HEK293 (cell line): ENCODE results near the gene ZNF768.
A peak's percentile ranks its signal among the peaks of the same experiment; 100 is the strongest.

Experiments used
- CTCF ChIA-PET: fragments of 350-600 bp; formaldehyde crosslinking; extraction: SDS; loops from one replicate; lab custom pipeline; 2021; ENCODE audit warnings: antibody characterized with exemption; lab: Yijun Ruan, JAX
- POLR2A ChIA-PET: fragments of 300-600 bp; formaldehyde crosslinking; extraction: SDS; loops from one replicate; lab custom pipeline; 2020; ENCODE audit warnings: antibody characterized with exemption, inconsistent platforms; lab: Yijun Ruan, JAX
- H3K27ac ChIP-seq: fragments of 200-500 bp; sonication (Bioruptor generic); 2 replicates; pipeline ENCODE4 v1.5.1; 2014; ENCODE audit warnings: low read depth, low read length, control low read depth, inconsistent platforms; ENCODE audit errors: extremely low read depth
- H3K36me3 ChIP-seq, 2 experiments: fragments of 200-500 bp in 1 of 2; sonication (Bioruptor generic) in 1 of 2; 1 replicate in 1 of 2; 2 replicates in 1 of 2; pipeline ENCODE4 v1.5.1; 2014 to 2017; ENCODE audit warnings: inconsistent platforms in 2 of 2, low read length in 2 of 2; ENCODE audit not compliant: control insufficient read depth in 2 of 2, insufficient read depth in 1 of 2
- H3K4me1 ChIP-seq: fragments of 200-500 bp; sonication (Bioruptor generic); 2 replicates; pipeline ENCODE4 v1.5.1; 2014; ENCODE audit warnings: mild to moderate bottlenecking, low read length, inconsistent platforms; ENCODE audit not compliant: control insufficient read depth, insufficient read depth
- H3K4me3 ChIP-seq: 2 replicates; pipeline ENCODE4 v1.5.1; 2011; ENCODE audit warnings: low read depth, mild to moderate bottlenecking, control low read depth, low read length, moderate library complexity
- H3K9me3 ChIP-seq: fragments of 200-500 bp; sonication (Bioruptor generic); 2 replicates; pipeline ENCODE4 v1.5.1; 2014; ENCODE audit warnings: low read depth, low read length, inconsistent platforms; ENCODE audit not compliant: control insufficient read depth, insufficient read depth
- AEBP2 ChIP-seq: fragments of 450-650 bp; formaldehyde crosslinking; IDR thresholded peaks from 2 replicates; pipeline ENCODE4 v1.5.1; 2016; ENCODE audit warnings: missing biosample characterization, missing genetic modification characterization, borderline replicate concordance
- GLI2 ChIP-seq: fragments of 450-650 bp; formaldehyde crosslinking; IDR thresholded peaks from 2 replicates; pipeline ENCODE4; 2017; ENCODE audit warnings: missing biosample characterization, missing genetic modification characterization, low read depth, borderline replicate concordance
- GLIS1 ChIP-seq: fragments of 450-650 bp; formaldehyde crosslinking; IDR thresholded peaks from 2 replicates; pipeline ENCODE4 v1.5.1; 2016; ENCODE audit warnings: missing biosample characterization, missing genetic modification characterization
- PRDM1 ChIP-seq: fragments of 450-650 bp; formaldehyde crosslinking; IDR thresholded peaks from 2 replicates; pipeline ENCODE4; 2016; ENCODE audit warnings: missing biosample characterization, missing genetic modification characterization
- REST ChIP-seq: fragments of 450-650 bp; formaldehyde crosslinking; IDR thresholded peaks from 2 replicates; pipeline ENCODE4 v1.5.1; 2016; ENCODE audit warnings: missing biosample characterization, missing genetic modification characterization
- ZBTB8A ChIP-seq: fragments of 450-650 bp; formaldehyde crosslinking; IDR thresholded peaks from 2 replicates; pipeline ENCODE4 v1.5.1; 2016; ENCODE audit warnings: missing biosample characterization, missing genetic modification characterization
- ZFP3 ChIP-seq: fragments of 450-650 bp; formaldehyde crosslinking; IDR thresholded peaks from 2 replicates; pipeline ENCODE4 v1.5.1; 2016; ENCODE audit warnings: low read depth, missing biosample characterization, missing genetic modification characterization
- ZIC2 ChIP-seq: fragments of 450-650 bp; formaldehyde crosslinking; IDR thresholded peaks from 2 replicates; pipeline ENCODE4 v1.5.1; 2016; ENCODE audit warnings: missing biosample characterization, missing genetic modification characterization
- ZNF10 ChIP-seq: fragments of 450-650 bp; formaldehyde crosslinking; IDR thresholded peaks from 2 replicates; pipeline ENCODE4 v1.5.1; 2017; ENCODE audit warnings: missing biosample characterization, missing genetic modification characterization
- ZNF16 ChIP-seq: fragments of 450-650 bp; formaldehyde crosslinking; IDR thresholded peaks from 2 replicates; pipeline ENCODE4 v1.5.1; 2016; ENCODE audit warnings: low read depth, missing biosample characterization, missing genetic modification characterization
- ZNF174 ChIP-seq: fragments of 450-650 bp; formaldehyde crosslinking; IDR thresholded peaks from 2 replicates; pipeline ENCODE4 v1.5.0; 2017; ENCODE audit warnings: missing biosample characterization, mild to moderate bottlenecking, missing genetic modification characterization
- ZNF214 ChIP-seq: fragments of 450-650 bp; formaldehyde crosslinking; IDR thresholded peaks from 2 replicates; pipeline ENCODE4 v1.5.1; 2017; ENCODE audit warnings: missing biosample characterization, mild to moderate bottlenecking, missing genetic modification characterization, borderline replicate concordance
- ZNF311 ChIP-seq: fragments of 450-650 bp; formaldehyde crosslinking; IDR thresholded peaks from 2 replicates; pipeline ENCODE4 v1.5.1; 2017; ENCODE audit warnings: missing biosample characterization, missing genetic modification characterization, borderline replicate concordance
- ZNF324 ChIP-seq: fragments of 450-650 bp; formaldehyde crosslinking; IDR thresholded peaks from 2 replicates; pipeline ENCODE4 v1.5.1; 2016; ENCODE audit warnings: missing biosample characterization, missing genetic modification characterization
- ZNF366 ChIP-seq: fragments of 450-650 bp; formaldehyde crosslinking; conservative IDR thresholded peaks from 2 replicates; pipeline ENCODE4 v1.5.1; 2016; ENCODE audit warnings: missing biosample characterization, missing genetic modification characterization
- ZNF398 ChIP-seq: fragments of 450-650 bp; formaldehyde crosslinking; IDR thresholded peaks from 2 replicates; pipeline ENCODE4 v1.5.1; 2017; ENCODE audit warnings: missing biosample characterization, missing genetic modification characterization
- ZNF416 ChIP-seq: fragments of 450-650 bp; formaldehyde crosslinking; IDR thresholded peaks from 2 replicates; pipeline ENCODE4 v1.5.1; 2016; ENCODE audit warnings: missing biosample characterization, missing genetic modification characterization
- ZNF501 ChIP-seq: fragments of 450-650 bp; formaldehyde crosslinking; IDR thresholded peaks from 2 replicates; pipeline ENCODE4 v1.5.1; 2016; ENCODE audit warnings: missing biosample characterization, missing genetic modification characterization
- ZNF510 ChIP-seq: fragments of 450-650 bp; formaldehyde crosslinking; IDR thresholded peaks from 2 replicates; pipeline ENCODE4 v1.5.1; 2018; ENCODE audit warnings: mild to moderate bottlenecking, missing genetic modification characterization, missing biosample characterization; ENCODE audit not compliant: insufficient replicate concordance
- ZNF600 ChIP-seq: fragments of 450-650 bp; formaldehyde crosslinking; IDR thresholded peaks from 2 replicates; pipeline ENCODE4 v1.5.1; 2016; ENCODE audit warnings: missing biosample characterization, missing genetic modification characterization
- ZNF624 ChIP-seq: fragments of 450-650 bp; formaldehyde crosslinking; IDR thresholded peaks from 2 replicates; pipeline ENCODE4 v1.5.1; 2017; ENCODE audit warnings: missing biosample characterization, missing genetic modification characterization
- ZNF626 ChIP-seq: fragments of 450-650 bp; sonication (Bioruptor Pico); formaldehyde crosslinking; IDR thresholded peaks from 2 replicates; pipeline ENCODE4 v1.5.1; 2018; ENCODE audit warnings: missing biosample characterization, missing genetic modification characterization, inconsistent platforms
- ZNF654 ChIP-seq: fragments of 450-650 bp; formaldehyde crosslinking; IDR thresholded peaks from 2 replicates; pipeline ENCODE4 v1.5.1; 2016; ENCODE audit warnings: low read depth, missing biosample characterization, missing genetic modification characterization
- ZNF692 ChIP-seq: fragments of 450-650 bp; formaldehyde crosslinking; IDR thresholded peaks from 2 replicates; pipeline ENCODE4 v1.5.1; 2016; ENCODE audit warnings: missing biosample characterization, missing genetic modification characterization
- ZNF76 ChIP-seq: fragments of 450-650 bp; formaldehyde crosslinking; IDR thresholded peaks from 2 replicates; pipeline ENCODE4; 2016; ENCODE audit warnings: low read depth, missing biosample characterization, missing genetic modification characterization, borderline replicate concordance
- ZNF791 ChIP-seq: fragments of 450-650 bp; formaldehyde crosslinking; IDR thresholded peaks from 2 replicates; pipeline ENCODE4 v1.5.1; 2016; ENCODE audit warnings: missing biosample characterization, missing genetic modification characterization
- ZSCAN5A ChIP-seq: fragments of 450-650 bp; formaldehyde crosslinking; IDR thresholded peaks from 2 replicates; pipeline ENCODE4 v1.5.1; 2016; ENCODE audit warnings: missing biosample characterization, missing genetic modification characterization

The ZNF768 gene

GRCh38 chr16:30541502-30542329 lies 15.3 kb upstream of the ZNF768 start:
- CTCF ChIA-PET = interaction anchor here (0.6 to 1.1 kb wide), 4 partner anchors 8 to 73 kb away, joined by 3 to 6 read pairs (median 4); no protein-coding TSS in a partner anchor
- H3K9me3 ChIP-seq = no peaks in the 10 kb centered on the region
- no peak overlapping the region for H3K27ac ChIP-seq
- POLR2A ChIA-PET = interaction anchor here (0.8 to 3.1 kb wide), 5 partner anchors 12 to 92 kb away, joined by 3 to 12 read pairs (median 5); partner anchors contain the start of genes ZNF688 and ZNF764
- H3K4me1 ChIP-seq = peaks cover 6% of the 10 kb centered on the region; the same call in 1 of the 2 replicates
- H3K4me3 ChIP-seq = no peak overlapping the region
- no peaks in the 10 kb centered on the region for H3K36me3 ChIP-seq
- TF ChIP-seq ZNF654 (tag by site-specific recombination) (no peak), ZSCAN5A (tag by site-specific recombination) (no peak), ZNF16 (tag by site-specific recombination) (no peak), ZNF76 (peak; percentile 7; the same call in 1 of the 2 replicates), ZNF600 (peak; percentile 67), ZNF10 (tag by site-specific recombination) (no peak), ZNF366 (peak; percentile 78), ZNF324 (tag by site-specific recombination) (no peak), ZNF416 (tag by site-specific recombination) (no peak), REST (tag by site-specific recombination) (no peak), ZNF398 (tag by site-specific recombination) (0 out of 2 replicates have a peak, but pooled peaks have one; percentile 30), GLIS1 (tag by site-specific recombination) (peak; percentile 34; the same call in 1 of the 2 replicates), ZNF791 (tag by site-specific recombination) (no peak), ZBTB8A (peak; percentile 50), ZNF624 (tag by site-specific recombination) (no peak), ZNF501 (tag by site-specific recombination) (no peak), ZNF174 (tag by site-specific recombination) (no peak), ZNF692 (peak; percentile 51; the same call in 1 of the 2 replicates), ZNF626 (tag by site-specific recombination) (no peak), ZNF311 (tag by site-specific recombination) (no peak), ZFP3 (tag by site-specific recombination) (no peak), ZNF510 (tag by site-specific recombination) (no peak), ZNF214 (tag by site-specific recombination) (no peak), GLI2 (tag by site-specific recombination) (no peak), PRDM1 (tag by site-specific recombination) (peak; percentile 92), AEBP2 (tag by site-specific recombination) (no peak), ZIC2 (tag by site-specific recombination) (peak; percentile 76)
